Upper lobe of right lung (tissue), 1 donor: ENCODE results near the gene CLMN. TPM values are rescaled to one million over a fixed set of nuclear protein-coding genes. Genes with fewer than 3 reads are reported as not detected.

Experiments
- ATAC-seq: fragments of 200-7000 bp; cut with Tn5 transposase; one replicate; pipeline ENCODE4 v1.9.1; 2020; ENCODE audit warnings: mild to moderate bottlenecking, moderate library complexity
- DNase-seq: peaks from one replicate; pipeline ENCODE4 v3.0.0-alpha.2; 2020
- H3K27ac ChIP-seq: fragments of 200-600 bp; one replicate; pipeline ENCODE4 v1.8.0; 2022
- H3K27me3 ChIP-seq: fragments of 200-600 bp; one replicate; pipeline ENCODE4 v1.8.0; 2022; ENCODE audit warnings: mild to moderate bottlenecking
- H3K36me3 ChIP-seq: fragments of 200-600 bp; one replicate; pipeline ENCODE4 v1.8.0; 2022
- H3K4me1 ChIP-seq: fragments of 200-600 bp; one replicate; pipeline ENCODE4 v1.8.0; 2022
- H3K4me3 ChIP-seq: fragments of 200-600 bp; one replicate; pipeline ENCODE4 v1.8.0; 2022; ENCODE audit warnings: mild to moderate bottlenecking
- H3K9me3 ChIP-seq: fragments of 200-600 bp; one replicate; pipeline ENCODE4 v1.8.0; 2022
- CTCF ChIP-seq: fragments of 200-600 bp; IDR thresholded peaks from one replicate; pipeline ENCODE4 v1.8.0; 2022; ENCODE audit warnings: antibody characterized with exemption
- intact Hi-C: fragments of 100-400 bp; cut with DNase I; formaldehyde crosslinking; loops from one replicate; pipeline ENCODE4 v1.11.0; 2022
- total RNA-seq: library from RNA; stranded (reverse); fragmentation: NEBNext Ultra II Directional; extraction: Animal tissue kit (Norgen Biotek cat#: 25700); gene quantifications from one replicate; pipeline ENCODE4 v1.2.1, GENCODE V29; 2021
- donor health status: DM: no; HTN: yes; CAD: no; lungs with severe emphysema.

CLMN gene
- total RNA-seq, 1 donor from 2014 or later = 19.3 TPM

DNA sequence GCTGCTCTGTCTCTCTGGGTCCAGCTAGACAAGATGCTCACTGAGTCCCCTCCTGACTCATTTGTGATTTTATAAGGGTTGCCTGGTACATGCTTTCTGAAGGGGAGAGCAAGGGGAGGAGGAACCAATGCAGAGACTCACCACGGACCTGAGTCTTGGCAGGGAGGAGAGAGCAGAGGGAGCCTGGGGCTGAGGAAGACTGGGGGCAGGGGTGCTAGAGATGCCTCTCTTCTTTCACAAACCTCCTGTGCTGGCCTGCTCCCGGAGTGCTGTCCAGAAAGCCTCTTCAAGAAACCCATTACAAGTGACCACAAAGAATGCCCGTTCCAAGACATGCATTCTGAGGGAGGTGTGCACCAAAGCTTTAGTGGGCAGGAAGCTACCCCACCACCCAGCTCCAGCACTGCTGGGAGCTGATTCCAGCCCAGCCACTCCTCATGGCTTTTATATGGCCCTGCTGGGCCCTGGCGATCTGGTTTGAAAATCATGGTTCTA lies 129.3 kb downstream of the CLMN start:
- intact Hi-C loops = no loop called here
- Histone ChIP-seq H3K36me3 (no peaks in the 10 kb centered on the region), H3K9me3 (no peaks in the 10 kb centered on the region), H3K27me3 (no peaks in the 10 kb centered on the region), H3K27ac (no peak overlapping the region), H3K4me3 (no peak overlapping the region), H3K4me1 (peaks cover 17% of the 10 kb centered on the region)
- TF ChIP-seq CTCF = no peak
- no peak for ATAC-seq
- no peak for DNase-seq

- intact Hi-C loops = no loop called here
- H3K4me1 ChIP-seq = peaks cover 25% of the 10 kb centered on the region
- no peaks in the 10 kb centered on the region for H3K9me3 ChIP-seq
- TF ChIP-seq CTCF = no peak
- no peak overlapping the region for H3K4me3 ChIP-seq
- no peak overlapping the region for H3K27ac ChIP-seq
- no peak for ATAC-seq
- DNase-seq = no peak
- H3K27me3 ChIP-seq = no peaks in the 10 kb centered on the region
- H3K36me3 ChIP-seq = no peaks in the 10 kb centered on the region
These were observed 130.2 kb downstream of the CLMN start for GRCh38 chr14:95189367-95190132.

GRCh38 chr14:95188380-95188779 lies 131.3 kb downstream of the CLMN start:
- ATAC-seq (no peak), DNase-seq (no peak)
- intact Hi-C loops = no loop called here
- Histone ChIP-seq H3K27me3 (no peaks in the 10 kb centered on the region), H3K4me1 (peaks cover 36% of the 10 kb centered on the region), H3K9me3 (no peaks in the 10 kb centered on the region), H3K36me3 (no peaks in the 10 kb centered on the region), H3K27ac (no peak overlapping the region), H3K4me3 (no peak overlapping the region)
- no peak for TF ChIP-seq CTCF

- ATAC-seq (peak; percentile 57), DNase-seq (no peak)
- Histone ChIP-seq H3K4me1 (peaks cover 30% of the 10 kb centered on the region), H3K9me3 (no peaks in the 10 kb centered on the region), H3K4me3 (no peak overlapping the region), H3K36me3 (no peaks in the 10 kb centered on the region), H3K27me3 (no peaks in the 10 kb centered on the region), H3K27ac (peak overlapping the region; percentile 83)
- intact Hi-C loops = no loop called here
- no peak for TF ChIP-seq CTCF
These were observed 133.8 kb downstream of the CLMN start for GRCh38 chr14:95185767-95186392.

DNA sequence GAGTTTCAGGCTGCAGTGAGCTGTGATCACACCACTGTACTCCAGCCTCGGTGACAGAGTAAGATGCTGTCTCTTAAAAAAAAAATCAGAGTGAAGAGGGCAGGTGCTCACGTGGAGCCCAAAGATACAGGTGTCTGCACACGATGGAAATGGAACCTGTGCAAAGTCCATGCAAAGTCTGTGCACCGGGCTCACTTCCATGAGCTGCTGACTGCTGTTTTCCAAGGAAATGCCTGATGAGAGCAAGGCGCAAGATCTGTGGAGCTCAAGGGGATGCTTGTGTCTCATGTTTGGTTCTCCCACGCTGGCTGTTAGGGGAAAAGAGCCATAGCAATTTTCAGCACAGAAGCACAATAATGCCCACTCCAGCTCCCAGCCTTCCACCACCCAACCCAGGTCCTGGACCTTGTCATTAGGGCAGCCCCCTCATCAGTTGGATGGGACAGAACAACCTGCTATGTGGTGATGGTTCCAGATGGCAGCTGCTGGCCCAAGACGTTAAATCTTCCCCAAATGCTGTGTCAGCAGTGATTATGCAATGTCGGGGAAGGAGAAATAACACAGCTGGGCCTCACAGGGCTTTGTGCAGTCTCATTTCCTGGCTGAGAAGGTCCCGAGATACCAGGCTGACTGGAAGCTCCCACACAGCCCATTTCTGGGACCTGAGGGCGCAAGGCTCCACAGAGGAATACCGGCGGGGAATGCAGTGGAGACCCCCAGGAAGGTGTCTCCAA lies 134.5 kb downstream of the CLMN start:
- TF ChIP-seq CTCF = no peak
- Histone ChIP-seq H3K9me3 (no peaks in the 10 kb centered on the region), H3K4me1 (peaks cover 30% of the 10 kb centered on the region), H3K27me3 (no peaks in the 10 kb centered on the region), H3K4me3 (no peak overlapping the region), H3K36me3 (no peaks in the 10 kb centered on the region), H3K27ac (peak overlapping the region; percentile 83)
- intact Hi-C loops = no loop called here
- no peak for DNase-seq
- ATAC-seq = peak; percentile 80
